HG03025 (cell line): ENCODE results near the gene SLC35E1.

Source experiments
- ATAC-seq: cut with Tn5 transposase; IDR thresholded peaks from one replicate; pipeline ENCODE4 v1.9.1; 2021; ENCODE audit warnings: mild to moderate bottlenecking, moderate library complexity; ENCODE audit not compliant: unreplicated experiment, low FRiP score

The SLC35E1 gene

GRCh38 chr19:16599655-16600346 lies 27.6 kb upstream of the SLC35E1 start:
- no peak for ATAC-seq

DNA sequence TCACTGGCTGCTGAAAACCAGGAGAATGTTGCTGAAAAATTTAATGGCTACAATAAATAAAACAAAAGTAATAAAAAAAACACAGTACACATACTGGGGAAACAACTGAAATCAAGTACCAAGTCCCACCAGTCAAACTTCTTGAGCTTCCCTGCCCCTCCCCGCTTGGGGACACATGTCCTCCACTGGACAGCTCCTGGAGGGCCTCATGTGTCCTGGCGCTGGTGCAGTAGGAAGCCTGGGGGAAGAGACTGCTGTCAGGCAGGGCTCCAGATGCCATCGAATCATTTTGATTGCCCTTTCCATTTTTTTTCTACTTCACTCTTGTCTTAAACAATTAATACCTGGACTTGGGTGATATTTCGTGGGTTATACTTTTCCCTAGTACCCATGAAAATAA lies 26.6 kb upstream of the SLC35E1 start:
- ATAC-seq: no peak

- ATAC-seq: no peak
Observed at GRCh38 chr19:16596399-16596798, 24.2 kb upstream of the SLC35E1 start.

DNA sequence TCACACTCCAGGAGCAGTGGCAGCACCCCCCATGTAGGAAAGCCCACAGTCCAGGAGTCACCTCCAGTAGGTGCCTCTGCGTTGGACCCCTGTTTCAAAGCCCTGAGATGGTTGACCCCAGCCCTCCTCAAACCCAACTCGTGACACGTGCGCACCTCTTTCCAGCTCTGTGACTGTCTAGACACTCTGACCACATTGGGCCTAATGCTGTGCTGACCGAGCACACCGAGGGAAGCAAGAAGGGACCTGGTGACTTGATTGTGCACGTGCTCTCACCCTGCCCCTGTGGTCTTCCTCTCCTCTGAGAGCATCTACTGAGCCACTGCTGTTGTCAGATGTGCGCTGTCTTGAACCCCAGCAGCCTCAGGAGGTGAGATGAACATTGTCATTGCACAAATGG lies 22.9 kb upstream of the SLC35E1 start:
- ATAC-seq: no peak

- no peak for ATAC-seq
Observed at GRCh38 chr19:16594681-16595091, 22.5 kb upstream of the SLC35E1 start.

DNA sequence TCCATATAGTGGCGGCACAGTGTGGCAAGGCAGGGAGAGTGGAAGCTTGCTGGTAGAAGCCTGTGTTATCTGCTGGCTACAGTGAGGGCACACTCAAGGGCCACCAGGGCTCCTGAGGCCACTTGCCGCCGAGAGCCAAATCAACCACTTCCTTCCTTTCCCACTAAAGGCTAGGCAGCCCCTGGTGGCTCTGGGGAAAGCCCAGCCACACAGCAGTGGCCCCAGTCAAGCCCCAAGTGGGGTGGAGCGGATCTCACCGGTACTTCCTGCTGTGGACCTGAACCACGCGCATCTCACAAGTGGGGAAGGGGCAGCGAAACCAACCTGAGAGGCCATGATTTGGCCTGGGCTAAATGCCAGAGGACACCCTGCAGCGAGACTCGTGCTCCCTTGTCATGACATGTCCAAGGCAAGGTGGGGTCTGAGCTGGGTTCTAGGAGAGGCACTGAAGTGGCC lies 21.9 kb upstream of the SLC35E1 start:
- ATAC-seq: no peak

- ATAC-seq: no peak
Observed at GRCh38 chr19:16593181-16593580, 21.0 kb upstream of the SLC35E1 start.

DNA sequence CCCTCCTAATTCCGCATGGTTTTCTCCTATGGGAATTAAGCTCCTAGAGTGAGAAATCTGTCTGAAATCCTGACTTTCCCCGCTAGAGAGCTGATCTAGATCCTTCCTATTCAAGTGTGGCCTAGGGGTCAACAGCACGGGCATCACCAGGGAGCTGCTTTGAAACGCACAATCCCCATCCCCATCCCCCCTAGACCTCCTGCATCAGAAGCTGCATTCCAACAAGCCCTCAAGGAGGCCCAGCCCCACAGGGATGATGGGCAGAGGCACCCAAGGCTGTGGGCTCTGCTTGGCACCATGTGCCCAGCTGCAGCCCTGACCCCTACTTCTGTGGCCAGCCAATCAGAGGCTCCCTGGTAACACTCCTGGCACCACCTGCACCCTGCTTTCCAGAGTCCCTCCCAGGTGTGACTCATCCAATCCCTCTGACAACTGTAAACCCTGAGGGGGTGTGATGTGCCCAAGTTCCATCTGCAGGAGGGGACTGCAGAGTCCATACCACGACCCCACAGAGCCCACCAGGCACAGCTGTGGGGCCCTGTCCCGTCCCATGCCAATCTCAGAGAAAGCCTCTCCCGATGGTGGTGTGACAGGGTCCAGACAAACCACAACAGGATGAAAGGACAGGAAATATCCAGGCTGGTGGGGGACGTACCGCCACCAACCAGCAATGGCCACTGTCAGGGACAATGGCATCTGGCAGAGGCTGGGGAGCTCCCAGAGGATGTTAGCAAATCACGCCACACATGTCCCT lies 19.8 kb upstream of the SLC35E1 start:
- ATAC-seq: no peak

GRCh38 chr19:16590876-16591802 lies 18.9 kb upstream of the SLC35E1 start:
- ATAC-seq: no peak

- no peak for ATAC-seq
Observed at GRCh38 chr19:16589917-16590316, 17.7 kb upstream of the SLC35E1 start.

- no peak for ATAC-seq
Observed at GRCh38 chr19:16588824-16589577, 16.8 kb upstream of the SLC35E1 start.

GRCh38 chr19:16587833-16588823 lies 15.9 kb upstream of the SLC35E1 start:
- peak; percentile 31 for ATAC-seq

- ATAC-seq: no peak
Observed at GRCh38 chr19:16586991-16587832, 15.0 kb upstream of the SLC35E1 start.

DNA sequence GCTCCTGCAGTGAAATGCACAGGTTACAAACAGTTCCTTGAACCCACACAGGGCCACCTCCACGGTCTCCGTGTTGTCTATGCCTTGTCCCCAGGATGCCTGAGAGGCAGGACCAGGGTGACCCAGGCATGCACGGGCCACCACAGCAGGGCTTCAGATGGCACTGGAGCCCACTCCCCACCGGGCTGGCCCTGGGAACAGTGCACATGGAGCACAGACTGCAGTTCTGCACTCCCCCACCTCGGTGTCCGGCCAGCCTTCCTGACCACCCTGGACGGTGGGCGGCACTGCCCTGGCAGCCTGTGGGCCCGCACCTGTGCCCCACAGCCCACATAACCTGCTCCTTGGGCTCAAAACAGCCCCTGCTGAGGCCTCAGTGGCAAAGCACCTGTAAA lies 14.3 kb upstream of the SLC35E1 start:
- ATAC-seq: no peak

DNA sequence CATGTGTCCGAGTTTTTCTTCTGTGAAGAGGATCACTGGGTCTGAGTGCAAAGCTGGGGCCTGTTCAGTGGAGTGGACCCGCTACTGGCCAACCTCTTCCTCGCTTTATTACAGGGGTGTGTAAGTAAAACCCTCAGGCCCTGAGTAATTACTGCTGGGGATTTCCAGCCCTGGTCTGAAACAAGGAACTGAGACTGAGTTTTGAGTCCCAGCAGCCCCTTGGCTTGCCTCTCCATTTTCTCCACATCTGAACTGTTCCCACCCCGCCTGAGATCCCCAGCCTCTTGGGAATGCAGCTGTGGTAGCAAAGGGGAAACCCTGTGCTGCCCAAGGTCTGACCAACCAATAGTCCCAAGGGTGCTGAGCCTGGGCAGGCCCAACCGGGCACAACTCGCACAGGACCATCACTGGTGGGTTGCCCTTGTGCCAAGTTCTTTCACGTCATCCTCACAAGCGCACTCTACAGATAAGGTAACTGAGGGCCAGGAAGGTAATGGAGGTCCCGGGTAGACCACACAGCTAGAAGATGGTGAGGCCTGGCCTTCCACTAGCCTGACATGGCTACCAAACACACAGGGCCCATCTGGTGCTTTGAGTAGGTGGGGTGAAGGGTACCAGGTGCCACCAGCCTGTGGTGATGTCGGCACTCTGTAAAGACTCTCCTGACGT lies 13.7 kb upstream of the SLC35E1 start:
- ATAC-seq: no peak

DNA sequence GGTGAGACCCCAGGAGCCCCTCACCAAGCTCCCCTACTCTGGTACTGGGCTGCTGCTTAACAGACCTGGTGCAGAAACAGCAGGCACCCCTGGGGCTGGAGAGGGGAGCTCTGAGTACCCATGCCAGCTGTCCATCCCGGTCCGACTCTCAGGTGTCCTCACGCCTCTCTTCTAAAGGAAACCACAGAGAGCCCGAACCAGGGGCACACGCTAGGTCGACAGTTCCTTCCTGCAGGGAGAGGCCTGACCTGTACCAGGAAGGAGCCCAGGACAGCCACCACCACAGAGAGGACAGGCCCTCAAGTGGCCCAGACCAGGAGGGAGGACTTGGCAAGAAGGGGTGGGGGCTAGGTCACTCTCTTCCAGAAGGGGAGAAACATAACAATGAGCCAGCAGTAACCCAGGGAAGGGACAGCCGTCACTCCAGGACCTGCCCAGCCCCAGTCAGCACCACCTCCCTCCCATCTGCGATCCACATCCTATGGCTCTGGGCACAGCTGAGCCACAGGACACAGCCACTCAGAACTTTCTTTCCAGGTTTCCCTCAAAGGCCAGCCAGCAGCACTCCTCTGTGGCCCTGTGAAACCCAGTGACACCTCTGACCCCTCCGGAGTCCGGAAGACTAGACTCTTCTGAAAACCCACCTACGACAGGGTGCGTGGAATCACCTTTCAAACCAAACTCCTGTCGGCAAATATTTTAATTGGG lies 13.0 kb upstream of the SLC35E1 start:
- ATAC-seq: no peak
